ENCODE results near the gene AQP12B. TPM values are rescaled to one million over a fixed set of nuclear protein-coding genes. Genes with fewer than 3 reads are reported as not detected.
A peak's percentile ranks its signal among the peaks of the same experiment; 100 is the strongest.

Gene AQP12B
- total RNA-seq, 2 donors from 2014 or later = not detected

- H3K4me3 Mint-ChIP-seq = no peak overlapping the region
- H3K4me1 Mint-ChIP-seq (ENCODE audit: low read depth in 2 of 2) = no peaks in the 10 kb centered on the region
Observed at GRCh38 chr2:240713928-240714746, 31.5 kb upstream of the AQP12B start.

DNA sequence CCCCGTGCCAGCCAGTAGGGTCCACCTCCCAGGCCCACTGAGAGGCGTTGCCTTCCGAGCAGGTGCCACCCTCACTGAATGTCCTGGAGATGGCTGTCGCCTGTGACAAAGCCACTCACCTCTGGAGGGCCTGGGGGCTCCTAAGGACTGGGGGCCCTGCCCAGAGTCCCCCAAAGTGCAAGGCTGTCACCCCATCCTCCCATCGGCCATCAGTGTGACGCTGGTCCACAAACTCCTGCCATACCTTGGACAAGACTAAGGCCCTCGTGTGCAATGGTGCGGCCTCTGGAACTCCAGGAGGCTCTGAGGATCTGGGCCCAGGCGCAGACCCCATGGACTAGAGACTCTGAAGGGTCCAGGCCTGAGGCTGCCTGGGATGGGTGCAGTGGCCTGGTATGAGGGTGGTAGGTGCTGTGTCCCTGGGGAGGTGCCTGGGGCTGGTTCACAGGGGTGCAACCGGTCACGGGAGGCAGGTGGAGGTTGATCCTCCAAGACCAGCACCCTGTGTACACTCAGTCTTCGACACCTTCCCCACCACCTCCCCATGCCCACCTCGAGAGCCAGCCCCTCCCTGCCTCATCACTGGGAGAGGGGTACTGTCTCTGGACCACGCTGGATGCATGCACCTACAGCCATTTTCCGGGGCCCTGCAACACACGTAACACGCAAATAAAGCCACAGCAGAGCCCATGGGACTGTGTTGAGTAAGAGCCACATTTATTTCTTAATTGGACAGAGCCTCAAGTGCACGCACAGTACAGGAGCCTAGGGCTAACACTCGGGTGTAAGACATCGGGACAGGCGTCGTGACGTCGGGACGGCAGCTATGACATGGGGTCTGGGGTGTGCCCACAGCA lies 30.6 kb upstream of the AQP12B start:
- Mint-ChIP-seq H3K4me3 (no peak overlapping the region), H3K4me1 (ENCODE audit: low read depth in 2 of 2) (no peaks in the 10 kb centered on the region), H3K27ac (no peak overlapping the region), H3K27me3 (no peaks in the 10 kb centered on the region), H3K36me3 (no peaks in the 10 kb centered on the region), H3K9me3 (no peaks in the 10 kb centered on the region)
- ATAC-seq (no peak), DNase-seq (ENCODE audit: low spot score) (no peak)

More at GRCh38 chr2:240713928-240714746, 31.5 kb upstream of the AQP12B start:
- H3K27ac Mint-ChIP-seq = no peak overlapping the region
- no peaks in the 10 kb centered on the region for H3K27me3 Mint-ChIP-seq
- DNase-seq (ENCODE audit: low spot score) (no peak), ATAC-seq (peak in 1 of 2 donors; percentile 4)
- no peaks in the 10 kb centered on the region for H3K36me3 Mint-ChIP-seq
- H3K9me3 Mint-ChIP-seq = no peaks in the 10 kb centered on the region

DNA sequence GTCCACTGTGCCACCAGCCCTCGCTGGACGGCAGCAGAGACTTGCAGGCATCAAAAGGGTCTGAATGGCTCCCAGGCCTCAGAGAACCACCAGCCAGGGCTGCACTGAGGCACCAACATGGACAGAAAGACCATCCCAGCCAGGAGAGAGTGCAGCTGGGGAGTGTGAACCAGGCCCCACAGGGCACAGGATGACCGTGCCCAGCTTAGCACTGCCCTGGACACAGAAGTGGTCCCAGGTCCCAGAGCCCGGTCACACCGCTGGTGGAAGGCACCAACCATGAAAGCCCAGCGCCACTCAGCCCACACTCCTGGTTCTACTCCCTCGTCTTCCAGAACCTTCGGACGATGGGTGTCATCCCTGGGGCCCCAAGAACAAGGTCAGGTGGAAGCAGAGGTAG lies 29.4 kb upstream of the AQP12B start:
- Mint-ChIP-seq H3K9me3 (no peaks in the 10 kb centered on the region), H3K4me3 (no peak overlapping the region), H3K4me1 (ENCODE audit: low read depth in 2 of 2) (no peaks in the 10 kb centered on the region), H3K36me3 (no peaks in the 10 kb centered on the region), H3K27ac (no peak overlapping the region), H3K27me3 (no peaks in the 10 kb centered on the region)
- DNase-seq (ENCODE audit: low spot score) = no peak
- no peak for ATAC-seq

GRCh38 chr2:240711701-240712100 lies 29.0 kb upstream of the AQP12B start:
- no peak overlapping the region for H3K27ac Mint-ChIP-seq
- no peaks in the 10 kb centered on the region for H3K36me3 Mint-ChIP-seq
- H3K4me1 Mint-ChIP-seq (ENCODE audit: low read depth in 2 of 2) = no peaks in the 10 kb centered on the region
- ATAC-seq (peak in 1 of 2 donors; percentile 17), DNase-seq (ENCODE audit: low spot score) (no peak)
- H3K4me3 Mint-ChIP-seq = no peak overlapping the region
- no peaks in the 10 kb centered on the region for H3K27me3 Mint-ChIP-seq
- H3K9me3 Mint-ChIP-seq = no peaks in the 10 kb centered on the region

DNA sequence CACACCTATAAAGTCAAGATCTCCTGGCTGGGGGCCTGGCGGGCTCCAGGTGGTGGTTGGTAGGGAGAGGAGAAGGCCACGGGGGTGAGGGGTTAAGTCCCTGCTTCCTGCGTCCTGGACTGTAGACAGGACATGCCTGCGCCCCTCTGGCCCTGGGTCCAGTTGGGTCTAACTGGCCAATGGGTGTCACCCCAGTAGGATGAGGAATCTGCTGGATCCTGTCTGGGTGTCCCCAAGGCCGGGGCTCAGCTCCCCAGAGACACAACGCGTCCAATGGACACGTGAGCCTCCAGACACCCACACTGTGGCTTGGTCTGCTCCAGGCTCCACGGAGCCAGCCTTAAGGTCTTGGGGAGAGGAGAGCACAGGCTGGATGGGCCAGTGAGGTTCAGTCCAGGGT lies 28.6 kb upstream of the AQP12B start:
- no peak overlapping the region for H3K4me3 Mint-ChIP-seq
- no peaks in the 10 kb centered on the region for H3K4me1 Mint-ChIP-seq (ENCODE audit: low read depth in 2 of 2)
- H3K27ac Mint-ChIP-seq = no peak overlapping the region
- no peaks in the 10 kb centered on the region for H3K36me3 Mint-ChIP-seq
- no peak for DNase-seq (ENCODE audit: low spot score)
- no peaks in the 10 kb centered on the region for H3K27me3 Mint-ChIP-seq
- H3K9me3 Mint-ChIP-seq = no peaks in the 10 kb centered on the region
- no peak for ATAC-seq

- Mint-ChIP-seq H3K4me3 (no peak overlapping the region), H3K36me3 (no peaks in the 10 kb centered on the region), H3K4me1 (ENCODE audit: low read depth in 2 of 2) (peaks cover 8% of the 10 kb centered on the region in 2 donors), H3K27ac (no peak overlapping the region), H3K27me3 (peaks cover 10 to 12% of the 10 kb centered on the region in 2 donors), H3K9me3 (no peaks in the 10 kb centered on the region)
- ATAC-seq = no peak
- DNase-seq (ENCODE audit: low spot score) = no peak
Observed at GRCh38 chr2:240708457-240708856, 25.8 kb upstream of the AQP12B start.

GRCh38 chr2:240707821-240708220 lies 25.1 kb upstream of the AQP12B start:
- ATAC-seq (no peak), DNase-seq (ENCODE audit: low spot score) (no peak)
- H3K27ac Mint-ChIP-seq = no peak overlapping the region
- H3K9me3 Mint-ChIP-seq = no peaks in the 10 kb centered on the region
- H3K4me1 Mint-ChIP-seq (ENCODE audit: low read depth in 2 of 2) = peaks cover 8% of the 10 kb centered on the region in 2 donors
- peaks cover 14 to 18% of the 10 kb centered on the region in 2 donors for H3K27me3 Mint-ChIP-seq
- H3K4me3 Mint-ChIP-seq = no peak overlapping the region
- H3K36me3 Mint-ChIP-seq = no peaks in the 10 kb centered on the region

DNA sequence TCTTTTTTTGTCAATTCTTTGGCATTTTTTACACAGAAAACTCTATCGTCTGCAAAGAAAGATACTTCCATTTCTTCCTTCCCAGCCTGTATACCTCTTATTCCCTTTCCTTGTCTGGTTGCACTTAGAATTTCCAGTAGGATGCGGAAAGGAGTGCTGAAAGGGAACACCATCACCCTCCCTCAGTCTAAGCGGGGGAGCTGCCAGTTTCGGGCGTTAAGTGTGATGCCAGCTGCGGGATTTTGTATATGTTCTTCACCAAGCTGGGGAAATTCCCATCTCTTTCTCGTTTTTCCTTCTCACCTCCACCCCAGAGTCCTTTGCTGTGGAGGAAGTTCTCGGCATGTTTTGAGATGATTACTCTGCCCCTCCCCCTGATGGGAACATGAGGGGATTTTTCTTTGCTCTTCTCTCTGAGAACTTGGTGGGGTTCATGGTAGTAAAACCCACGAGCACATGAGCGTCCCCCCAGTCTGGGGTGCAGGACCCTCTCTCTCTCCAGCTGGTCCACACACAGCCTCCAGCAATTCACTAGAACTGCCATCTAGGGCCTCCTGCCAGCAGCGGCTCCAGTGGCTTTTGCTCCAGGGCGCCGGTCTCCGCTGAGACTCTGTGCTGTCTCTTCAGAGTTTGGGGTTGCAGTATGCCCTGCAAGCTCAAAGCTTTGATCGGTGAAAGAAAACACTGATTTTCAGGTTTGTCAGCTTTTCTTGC lies 24.5 kb upstream of the AQP12B start:
- Mint-ChIP-seq H3K4me3 (no peak overlapping the region), H3K27ac (no peak overlapping the region), H3K4me1 (ENCODE audit: low read depth in 2 of 2) (peaks cover 8% of the 10 kb centered on the region in 2 donors), H3K27me3 (peaks cover 14 to 19% of the 10 kb centered on the region in 2 donors), H3K36me3 (no peaks in the 10 kb centered on the region), H3K9me3 (no peaks in the 10 kb centered on the region)
- DNase-seq (ENCODE audit: low spot score) = no peak
- ATAC-seq = no peak

- DNase-seq (ENCODE audit: low spot score) (peak; percentile 53), ATAC-seq (no peak)
- Mint-ChIP-seq H3K9me3 (no peaks in the 10 kb centered on the region), H3K4me1 (ENCODE audit: low read depth in 2 of 2) (peaks cover 8% of the 10 kb centered on the region in 2 donors), H3K27me3 (peaks cover 14 to 19% of the 10 kb centered on the region in 2 donors), H3K4me3 (no peak overlapping the region), H3K27ac (no peak overlapping the region), H3K36me3 (no peaks in the 10 kb centered on the region)
Observed at GRCh38 chr2:240705204-240705791, 22.6 kb upstream of the AQP12B start.

DNA sequence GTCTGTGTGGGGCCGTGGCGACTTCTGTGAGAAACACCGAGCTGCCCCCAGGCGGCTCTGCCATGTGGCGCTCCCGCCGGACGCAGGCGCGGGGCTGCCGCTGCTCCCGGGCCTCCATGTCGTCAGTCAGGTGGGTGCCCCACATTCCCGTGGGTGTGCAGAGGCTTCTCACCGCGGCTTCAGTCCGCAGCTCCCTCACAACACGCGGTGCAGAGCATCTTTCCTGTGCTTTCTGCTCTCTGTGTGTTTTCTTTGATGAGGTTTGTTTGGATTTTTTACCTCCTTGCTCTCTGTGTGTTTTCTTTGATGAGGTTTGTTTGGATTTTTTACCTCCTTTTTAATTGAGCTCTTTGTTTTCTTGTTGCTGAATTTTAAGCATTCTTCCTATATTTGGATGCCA lies 22.0 kb upstream of the AQP12B start:
- ATAC-seq (no peak), DNase-seq (ENCODE audit: low spot score) (no peak)
- peaks cover 14 to 19% of the 10 kb centered on the region in 2 donors for H3K27me3 Mint-ChIP-seq
- H3K4me3 Mint-ChIP-seq = no peak overlapping the region
- no peak overlapping the region for H3K27ac Mint-ChIP-seq
- no peaks in the 10 kb centered on the region for H3K36me3 Mint-ChIP-seq
- H3K4me1 Mint-ChIP-seq (ENCODE audit: low read depth in 2 of 2) = peaks cover 8% of the 10 kb centered on the region in 2 donors
- no peaks in the 10 kb centered on the region for H3K9me3 Mint-ChIP-seq

- ATAC-seq = no peak
- H3K27ac Mint-ChIP-seq = no peak overlapping the region
Observed at GRCh38 chr2:240703417-240704341, 21.0 kb upstream of the AQP12B start.

DNA sequence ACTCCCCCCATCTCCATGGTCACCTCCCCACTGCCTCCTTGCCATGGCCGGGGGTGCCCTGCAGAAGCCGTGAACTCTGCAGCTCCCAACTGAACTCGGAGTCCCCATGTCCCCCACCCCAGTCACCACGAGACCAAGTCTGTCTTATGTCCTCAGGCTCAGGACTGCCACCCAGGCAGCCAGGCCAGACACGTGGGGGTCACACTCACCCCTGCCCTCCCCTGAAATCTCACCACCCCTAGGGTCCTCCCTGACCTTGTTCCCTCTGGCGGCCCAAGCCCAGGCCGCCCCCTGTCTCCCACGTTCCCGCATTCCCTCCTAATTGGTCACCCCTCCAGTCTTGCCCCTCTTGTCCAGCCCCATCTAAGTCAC lies 19.9 kb upstream of the AQP12B start:
- no peaks in the 10 kb centered on the region for H3K36me3 Mint-ChIP-seq
- H3K9me3 Mint-ChIP-seq = no peaks in the 10 kb centered on the region
- peaks cover 14 to 19% of the 10 kb centered on the region in 2 donors for H3K27me3 Mint-ChIP-seq
- DNase-seq (ENCODE audit: low spot score) = peak; percentile 39
- no peak overlapping the region for H3K27ac Mint-ChIP-seq
- H3K4me1 Mint-ChIP-seq (ENCODE audit: low read depth in 2 of 2) = peaks cover 8% of the 10 kb centered on the region in 2 donors
- H3K4me3 Mint-ChIP-seq = no peak overlapping the region
- no peak for ATAC-seq

More at GRCh38 chr2:240703417-240704341, 21.0 kb upstream of the AQP12B start:
- Mint-ChIP-seq H3K9me3 (no peaks in the 10 kb centered on the region), H3K36me3 (no peaks in the 10 kb centered on the region), H3K4me1 (ENCODE audit: low read depth in 2 of 2) (peaks cover 8% of the 10 kb centered on the region in 2 donors), H3K27me3 (peaks cover 14 to 19% of the 10 kb centered on the region in 2 donors), H3K4me3 (no peak overlapping the region)
- peak; percentile 55 for DNase-seq (ENCODE audit: low spot score)

Data from natural killer cell treated with Interleukin-12 subunit alpha and Interleukin-12 subunit beta and Interleukin-15 and Interleukin-18, amount 100 ng/mL, for 72 hours (primary cell).